H1 (cell line): ENCODE results near the gene TMEM51. TPM values are rescaled to one million over a fixed set of nuclear protein-coding genes. Genes with fewer than 3 reads are reported as not detected.
A peak's percentile ranks its signal among the peaks of the same experiment; 100 is the strongest.

ENCODE experiments used
- CTCF ChIA-PET: fragments of 300-600 bp; sonication (Branson Sonifier 250); formaldehyde crosslinking; loops from one replicate; lab custom pipeline; 2021; ENCODE audit not compliant: partially characterized antibody; lab: Charles Lee
- POLR2A ChIA-PET: fragments of 300-600 bp; sonication (Branson Sonifier 250); formaldehyde crosslinking; loops from one replicate; lab custom pipeline; 2021; ENCODE audit warnings: inconsistent platforms; ENCODE audit not compliant: partially characterized antibody; lab: Charles Lee
- DNase-seq, 2 experiments: peaks; one replicate each; pipeline versions ENCODE4 v3.0.0 to v3.0.0-alpha.2; 2010 to 2022; ENCODE audit warnings: low spot score in 2 of 2, low read depth in 1 of 2, mixed read lengths in 1 of 2
- FAIRE-seq: peaks from 2 replicates; lab custom pipeline; 2011; peaks lifted over from hg19 to GRCh38; lab: Jason Lieb, UNC
- H2AFZ ChIP-seq: 2 replicates; pipeline ENCODE4 v1.8.1; 2012; ENCODE audit warnings: low read length, inconsistent platforms
- H2AK5ac ChIP-seq: 2 replicates; pipeline ENCODE4 v1.6.1; 2013; ENCODE audit warnings: low read depth, low read length
- H2BK120ac ChIP-seq: replicated peaks from 2 replicates; pipeline ENCODE3; 2013; ENCODE audit warnings: low read depth, low read length, inconsistent platforms
- H2BK12ac ChIP-seq: 2 replicates; pipeline ENCODE4 v1.6.1; 2013; ENCODE audit warnings: low read depth, low read length
- H2BK15ac ChIP-seq: 2 replicates; pipeline ENCODE4 v1.6.1; 2013; ENCODE audit warnings: low read length
- H2BK20ac ChIP-seq: 2 replicates; pipeline ENCODE4 v1.6.1; 2013; ENCODE audit warnings: low read length
- H2BK5ac ChIP-seq: 2 replicates; pipeline ENCODE4 v1.6.1; 2013; ENCODE audit warnings: low read depth, low read length
- H3K14ac ChIP-seq: 2 replicates; pipeline ENCODE4 v1.6.1; 2013; ENCODE audit warnings: inconsistent platforms; ENCODE audit not compliant: insufficient read length
- H3K18ac ChIP-seq: 2 replicates; pipeline ENCODE4 v1.6.1; 2013; ENCODE audit warnings: low read length; ENCODE audit errors: extremely low read depth
- H3K23ac ChIP-seq: 2 replicates; pipeline ENCODE4 v1.6.1; 2013; ENCODE audit warnings: inconsistent platforms; ENCODE audit not compliant: insufficient read length
- H3K23me2 ChIP-seq: 2 replicates; pipeline ENCODE4 v1.6.1; 2013; ENCODE audit warnings: low read depth, low read length
- H3K27ac ChIP-seq: 2 replicates; pipeline ENCODE4 v1.6.1; 2011; ENCODE audit warnings: low read depth, low read length, inconsistent platforms
- H3K27me3 ChIP-seq, 4 experiments: replicated peaks in 1 of 4; 1 replicate in 1 of 4; 2 replicates in 3 of 4; pipeline versions ENCODE4 v1.6.1 to v1.8.1; 2011 to 2013; ENCODE audit warnings: low read length in 3 of 4, mild to moderate bottlenecking in 3 of 4, inconsistent platforms in 2 of 4, mixed read lengths in 2 of 4, moderate library complexity in 1 of 4; ENCODE audit not compliant: control insufficient read depth in 3 of 4, insufficient read depth in 3 of 4; ENCODE audit errors: extremely low read depth in 1 of 4
- H3K36me3 ChIP-seq, 4 experiments: 2 replicates each; pipeline versions ENCODE4 v1.6.1 to v1.8.1; 2011 to 2013; ENCODE audit warnings: mild to moderate bottlenecking in 4 of 4, low read length in 3 of 4, moderate library complexity in 2 of 4, control low read depth in 1 of 4, inconsistent platforms in 1 of 4; ENCODE audit not compliant: insufficient read depth in 4 of 4, control insufficient read depth in 2 of 4
- H3K4ac ChIP-seq: replicated peaks from 2 replicates; pipeline ENCODE3; 2013; ENCODE audit warnings: low read length, low read depth, mixed read lengths, inconsistent platforms; ENCODE audit not compliant: insufficient read length
- H3K4me1 ChIP-seq, 4 experiments: replicated peaks in 1 of 4; 1 replicate in 1 of 4; 2 replicates in 3 of 4; pipeline versions ENCODE4 v1.6.1 to v1.8.1; 2011 to 2013; ENCODE audit warnings: low read length in 3 of 4, inconsistent platforms in 2 of 4, mixed read lengths in 1 of 4; ENCODE audit not compliant: insufficient read depth in 4 of 4, control insufficient read depth in 3 of 4
- H3K4me2 ChIP-seq, 2 experiments: 2 replicates each; pipeline versions ENCODE4 v1.6.1 to v1.8.1; 2011 to 2013; ENCODE audit warnings: low read depth in 2 of 2, low read length in 2 of 2, control low read depth in 1 of 2, inconsistent platforms in 1 of 2, mild to moderate bottlenecking in 1 of 2; ENCODE audit not compliant: insufficient read depth in 1 of 2
- H3K4me3 ChIP-seq, 4 experiments: fragments of 200-600, 300-600 bp in 1 of 4; sonication (generic), shearing (Covaris generic), sonication (Bioruptor Twin) in 1 of 4; 2 replicates each; pipeline versions ENCODE4 v1.5.1 to v1.8.1; 2011 to 2016; ENCODE audit warnings: low read length in 4 of 4, low read depth in 3 of 4, control low read depth in 2 of 4, inconsistent platforms in 2 of 4, mild to moderate bottlenecking in 2 of 4, mixed read lengths in 1 of 4, moderate library complexity in 1 of 4; ENCODE audit not compliant: insufficient read depth in 2 of 4; ENCODE audit errors: extremely low read depth in 1 of 4
- H3K56ac ChIP-seq: replicated peaks from 2 replicates; pipeline ENCODE3; 2013; ENCODE audit warnings: low read depth, mild to moderate bottlenecking, mixed read lengths, low read length, inconsistent platforms; ENCODE audit not compliant: insufficient read length
- H3K79me1 ChIP-seq: 2 replicates; pipeline ENCODE4 v1.6.1; 2013; ENCODE audit warnings: low read depth, low read length, control low read depth
- H3K79me2 ChIP-seq, 2 experiments: 2 replicates each; pipeline versions ENCODE4 v1.6.1 to v1.8.1; 2012 to 2013; ENCODE audit warnings: low read length in 2 of 2, mild to moderate bottlenecking in 2 of 2, inconsistent platforms in 1 of 2; ENCODE audit not compliant: insufficient read depth in 2 of 2, control insufficient read depth in 1 of 2
- H3K9ac ChIP-seq, 4 experiments: replicated peaks in 1 of 4; 1 replicate in 1 of 4; 2 replicates in 3 of 4; pipeline versions ENCODE4 v1.6.1 to v1.8.1; 2011 to 2013; ENCODE audit warnings: low read depth in 3 of 4, low read length in 3 of 4, control low read depth in 2 of 4, mild to moderate bottlenecking in 2 of 4, moderate library complexity in 2 of 4, inconsistent platforms in 1 of 4; ENCODE audit errors: extremely low read depth in 1 of 4
- H3K9me3 ChIP-seq, 2 experiments: 2 replicates each; pipeline versions ENCODE4 v1.6.1 to v1.8.1; 2012 to 2013; ENCODE audit warnings: mild to moderate bottlenecking in 2 of 2, moderate library complexity in 2 of 2, control low read depth in 1 of 2, inconsistent platforms in 1 of 2, low read depth in 1 of 2, low read length in 1 of 2, mixed read lengths in 1 of 2; ENCODE audit not compliant: insufficient read depth in 2 of 2
- H4K20me1 ChIP-seq, 2 experiments: replicated peaks in 1 of 2; 2 replicates each; pipeline versions ENCODE3 to v1.8.1; 2011 to 2013; ENCODE audit warnings: inconsistent platforms in 2 of 2, low read length in 2 of 2, mild to moderate bottlenecking in 1 of 2; ENCODE audit not compliant: insufficient read depth in 2 of 2, control insufficient read depth in 1 of 2
- H4K5ac ChIP-seq: 2 replicates; pipeline ENCODE4 v1.6.1; 2013; ENCODE audit warnings: low read length, low read depth, mixed read lengths, inconsistent platforms; ENCODE audit not compliant: insufficient read length
- H4K8ac ChIP-seq: 2 replicates; pipeline ENCODE4 v1.8.0; 2013; ENCODE audit warnings: mild to moderate bottlenecking, moderate library complexity, low read length, inconsistent platforms; ENCODE audit not compliant: insufficient read depth; ENCODE audit errors: extremely low read depth
- H4K91ac ChIP-seq: replicated peaks from 2 replicates; pipeline ENCODE3; 2013; ENCODE audit warnings: low read length, mixed read lengths, inconsistent platforms; ENCODE audit not compliant: insufficient read length
- ASH2L ChIP-seq: fragments of 200-600, 300-600 bp; sonication (generic); IDR thresholded peaks from one replicate; pipeline ENCODE4 v1.7.1; 2017; ENCODE audit warnings: low read length
- FOSL1 ChIP-seq: IDR thresholded peaks from 2 replicates; pipeline ENCODE4 v1.6.1; 2011; ENCODE audit warnings: mild to moderate bottlenecking, low read depth, low read length, moderate library complexity; ENCODE audit not compliant: insufficient read depth
- SIN3A ChIP-seq, 2 experiments: IDR thresholded peaks in 1 of 2; conservative IDR thresholded peaks in 1 of 2; 2 replicates each; pipeline ENCODE4 v1.6.1; 2011 to 2012; ENCODE audit warnings: low read length in 2 of 2, improper control_type of control experiment in 1 of 2, low read depth in 1 of 2, mild to moderate bottlenecking in 1 of 2
- SIRT6 ChIP-seq: IDR thresholded peaks from one replicate; pipeline ENCODE4 v1.7.1; 2012; ENCODE audit warnings: low read length, inconsistent platforms
- SUZ12 ChIP-seq: fragments of 200-600 bp; sonication (generic); IDR thresholded peaks from 2 replicates; pipeline ENCODE4 v1.6.1; 2012; ENCODE audit warnings: mild to moderate bottlenecking, inconsistent platforms, low read length, moderate library complexity, mixed read lengths
- TEAD4 ChIP-seq: IDR thresholded peaks from 2 replicates; pipeline ENCODE4 v1.6.1; 2012; ENCODE audit warnings: low read depth, low read length, inconsistent platforms, mixed read lengths
- WGBS, 2 experiments: shearing (Covaris generic) in 1 of 2; methylation state at CpG; one replicate each; pipeline versions ENCODE4 v1.1.6 to v1.1.7; 2013 to 2015; ENCODE audit warnings: low lambda C conversion rate in 2 of 2, mixed read lengths in 2 of 2, inconsistent platforms in 1 of 2, low coverage in 1 of 2, missing lambda C conversion rate in 1 of 2; ENCODE audit not compliant: insufficient replicate concordance in 2 of 2, insufficient coverage in 1 of 2, insufficient read length in 1 of 2; ENCODE audit errors: extremely low coverage in 1 of 2, missing lambda C conversion rate in 1 of 2; 5-methylcytosine and 5-hydroxymethylcytosine counted together
- polyA plus RNA-seq, 7 experiments: library from polyadenylated mRNA; depleted of rRNA in 3 of 7; stranded (reverse) in 5 of 7; unstranded in 2 of 7; fragments of >200 nt in 5 of 7; fragments of 200-250 nt in 2 of 7; gene quantifications; 1 replicate in 5 of 7; 2 replicates in 1 of 7; 4 replicates in 1 of 7; pipeline versions ENCODE4 v1.2.1 to v1.2.3, GENCODE V29; 2011 to 2013; ENCODE audit warnings: missing spikeins in 2 of 7, mixed read lengths in 2 of 7
- total RNA-seq: library from RNA; stranded (reverse); fragmentation: NEBNext Ultra II Directional; extraction: Animal tissue kit (Norgen Biotek cat#: 25700); gene quantifications from 2 replicates; pipeline ENCODE4 v1.2.1, GENCODE V29; 2021
- TF ChIP-seq, protein P1 (sequence below), 3 experiments: IDR thresholded peaks; 1 replicate in 2 of 3; 2 replicates in 1 of 3; pipeline versions ENCODE4 v1.5.1 to v1.6.1; 2011; ENCODE audit warnings: low read length in 3 of 3, mild to moderate bottlenecking in 3 of 3, inconsistent platforms in 2 of 3, low read depth in 1 of 3, moderate library complexity in 1 of 3; ENCODE audit not compliant: insufficient read depth in 1 of 3; ENCODE audit errors: control extremely low read depth in 1 of 3

The TMEM51 gene
- total and polyA plus RNA-seq, 2 of the 8 experiments (the other 6 are each of a cell fraction or from before 2014, with no cell fraction given): 9.9 to 10.7 TPM

- Histone ChIP-seq H4K91ac (no peak overlapping the region), H4K20me1 (peaks cover 11% of the 10 kb centered on the region in 2 experiments), H3K18ac (no peak overlapping the region; the same call in none of the 2 replicates), H3K36me3 (no peaks in the 10 kb centered on the region), H4K8ac (peak overlapping the region; percentile 38; the same call in 1 of the 2 replicates), H3K79me2 (peaks cover 0 to 14% of the 10 kb centered on the region in 2 experiments; a peak in 3 of 4 replicates), H3K79me1 (peaks cover 2% of the 10 kb centered on the region; the same call in 1 of the 2 replicates), H3K14ac (no peak overlapping the region), H2BK5ac (no peak overlapping the region), H3K23me2 (peaks cover 14% of the 10 kb centered on the region; the same call in 1 of the 2 replicates), H3K9me3 (no peaks in the 10 kb centered on the region), H2AFZ (peak overlapping the region; percentile 81; the same call in 1 of the 2 replicates), H3K4me2 (peak overlapping the region; percentile 84 to 87), H2BK120ac (no peak overlapping the region), H3K56ac (peak overlapping the region; percentile 47), H2BK20ac (no peak overlapping the region), H4K5ac (no peak overlapping the region), H3K27ac (no peak overlapping the region), H2AK5ac (no peak overlapping the region), H2BK12ac (peak overlapping the region; percentile 68; the same call in 1 of the 2 replicates), H3K27me3 (peaks cover 0 to 23% (median 10%) of the 10 kb centered on the region in 4 experiments; a peak in 6 of 7 replicates), H3K4me1 (peaks cover 3 to 15% (median 8%) of the 10 kb centered on the region in 4 experiments), H2BK15ac (0 out of 2 replicates have a peak overlapping the region, but pooled peaks have one; percentile 46), H3K9ac (peak overlapping the region in 3 of 4 experiments; percentile 17 to 30 (median 29); a peak in 4 of 7 replicates), H3K23ac (no peak overlapping the region), H3K4me3 (peak overlapping the region; percentile 59 to 84 (median 74)), H3K4ac (no peak overlapping the region)
- WGBS, 2 experiments: 2% methylated on average over 54 of the region's 61 CpGs; no CpG with 5 or more reads in 1 of the 2 experiments
- POLR2A ChIA-PET: interaction anchor here (0.7 to 1.2 kb wide), 2 partner anchors 109 to 121 kb away, joined by 3 read pairs; no protein-coding TSS in a partner anchor
- FAIRE-seq (peak; percentile 45), DNase-seq (peak in 1 of 2 experiments; percentile 83)
- CTCF ChIA-PET: interaction anchor here (0.7 to 6.6 kb wide), 35 partner anchors 10 to 234 kb away, joined by 3 to 83 read pairs (median 5); partner anchors contain the start of gene FHAD1
- 0 out of 2 replicates have a peak, but pooled peaks have one; percentile 47 for TF ChIP-seq TEAD4
- no peak for TF ChIP-seq FOSL1
- TF ChIP-seq ASH2L: peak; percentile 65
- no peak for TF ChIP-seq SIRT6
- 0 out of 2 replicates have a peak, but pooled peaks have one; percentile 38 for TF ChIP-seq SUZ12
- TF ChIP-seq, protein P1, sequence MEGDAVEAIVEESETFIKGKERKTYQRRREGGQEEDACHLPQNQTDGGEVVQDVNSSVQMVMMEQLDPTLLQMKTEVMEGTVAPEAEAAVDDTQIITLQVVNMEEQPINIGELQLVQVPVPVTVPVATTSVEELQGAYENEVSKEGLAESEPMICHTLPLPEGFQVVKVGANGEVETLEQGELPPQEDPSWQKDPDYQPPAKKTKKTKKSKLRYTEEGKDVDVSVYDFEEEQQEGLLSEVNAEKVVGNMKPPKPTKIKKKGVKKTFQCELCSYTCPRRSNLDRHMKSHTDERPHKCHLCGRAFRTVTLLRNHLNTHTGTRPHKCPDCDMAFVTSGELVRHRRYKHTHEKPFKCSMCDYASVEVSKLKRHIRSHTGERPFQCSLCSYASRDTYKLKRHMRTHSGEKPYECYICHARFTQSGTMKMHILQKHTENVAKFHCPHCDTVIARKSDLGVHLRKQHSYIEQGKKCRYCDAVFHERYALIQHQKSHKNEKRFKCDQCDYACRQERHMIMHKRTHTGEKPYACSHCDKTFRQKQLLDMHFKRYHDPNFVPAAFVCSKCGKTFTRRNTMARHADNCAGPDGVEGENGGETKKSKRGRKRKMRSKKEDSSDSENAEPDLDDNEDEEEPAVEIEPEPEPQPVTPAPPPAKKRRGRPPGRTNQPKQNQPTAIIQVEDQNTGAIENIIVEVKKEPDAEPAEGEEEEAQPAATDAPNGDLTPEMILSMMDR (IDR thresholded peaks at IDR 0.05; ENCODE audit: control extremely low read depth in 1 of 3, insufficient read depth in 1 of 3, low read depth in 1 of 3, low read length in 3 of 3): peak; percentile 62 to 69 (median 65)
- 0 out of 4 replicates have a peak, but pooled peaks of 1 of the 2 experiments have one; percentile 57 for TF ChIP-seq SIN3A (conservative IDR thresholded peaks at IDR 0.05 in 1 of 2, IDR thresholded peaks at IDR 0.05 in 1 of 2; ENCODE audit: low read depth in 1 of 2, low read length in 2 of 2)
Measured at GRCh38 chr1:15152318-15153183, 996 bp upstream of the TMEM51 start.
